IMR-90 (cell line): ENCODE results near the gene PPFIA1. TPM values are rescaled to one million over a fixed set of nuclear protein-coding genes. Genes with fewer than 3 reads are reported as not detected.

Experiments
- ATAC-seq: fragments of 200-7000 bp; cut with Tn5 transposase; 2 replicates; pipeline ENCODE4 v1.9.1; 2020; ENCODE audit warnings: low read depth, mild to moderate bottlenecking, moderate library complexity
- BruUV-seq: library from RNA; stranded (reverse); fragments of 400-500 nt; replicated peaks from 2 replicates; lab custom pipeline; 2021; lab: Mats Ljungman, UMichigan
- CTCF ChIA-PET: fragments of 300-600 bp; formaldehyde crosslinking; extraction: SDS; loops from one replicate; lab custom pipeline; 2021; ENCODE audit warnings: antibody characterized with exemption; lab: Yijun Ruan, JAX
- POLR2A ChIA-PET: fragments of 300-600 bp; sonication (Branson Sonifier 250); formaldehyde crosslinking; loops from one replicate; lab custom pipeline; 2022; ENCODE audit warnings: antibody characterized with exemption; ENCODE audit not compliant: unreplicated experiment; lab: Charles Lee
- DNase-seq: peaks from one replicate; pipeline ENCODE4 v3.0.0; 2013
- H2AFZ ChIP-seq: replicated peaks from 2 replicates; pipeline ENCODE3; 2013; ENCODE audit warnings: low read length, mild to moderate bottlenecking; ENCODE audit not compliant: poor library complexity
- H2AK5ac ChIP-seq: 2 replicates; pipeline ENCODE4 v1.6.1; 2013; ENCODE audit warnings: low read depth, low read length, inconsistent platforms
- H2AK9ac ChIP-seq: replicated peaks from 2 replicates; pipeline ENCODE3; 2013; ENCODE audit warnings: mild to moderate bottlenecking, low read depth, low read length, moderate library complexity; ENCODE audit not compliant: poor library complexity
- H2BK120ac ChIP-seq: 2 replicates; pipeline ENCODE4 v1.6.1; 2013; ENCODE audit warnings: low read depth, low read length, inconsistent platforms
- H2BK15ac ChIP-seq: 3 replicates; pipeline ENCODE4 v1.6.1; 2013; ENCODE audit warnings: low read depth, low read length, inconsistent platforms
- H2BK20ac ChIP-seq: 2 replicates; pipeline ENCODE4 v1.6.1; 2013; ENCODE audit warnings: low read depth, mild to moderate bottlenecking, inconsistent platforms, low read length, moderate library complexity
- H2BK5ac ChIP-seq: 2 replicates; pipeline ENCODE4 v1.6.1; 2013; ENCODE audit warnings: mild to moderate bottlenecking, low read depth, low read length, inconsistent platforms; ENCODE audit not compliant: poor library complexity, severe bottlenecking
- H3K14ac ChIP-seq: replicated peaks from 2 replicates; pipeline ENCODE4 v1.6.1; 2013; ENCODE audit warnings: low read depth, low read length, inconsistent platforms
- H3K18ac ChIP-seq: 2 replicates; pipeline ENCODE4 v1.6.1; 2013; ENCODE audit warnings: low read depth, low read length, control low read depth
- H3K23ac ChIP-seq: 2 replicates; pipeline ENCODE4 v1.6.1; 2013; ENCODE audit warnings: low read depth, low read length, inconsistent platforms
- H3K27ac ChIP-seq: 2 replicates; pipeline ENCODE4 v1.5.1; 2013; ENCODE audit warnings: mild to moderate bottlenecking, control low read depth, low read length; ENCODE audit not compliant: insufficient read depth
- H3K27me3 ChIP-seq: 2 replicates; pipeline ENCODE4 v1.6.1; 2013; ENCODE audit warnings: low read length; ENCODE audit not compliant: control insufficient read depth, insufficient read depth
- H3K36me3 ChIP-seq: 2 replicates; pipeline ENCODE4 v1.6.1; 2013; ENCODE audit warnings: low read length, mixed read lengths; ENCODE audit not compliant: control insufficient read depth, insufficient read depth
- H3K4ac ChIP-seq: 2 replicates; pipeline ENCODE4 v1.6.1; 2013; ENCODE audit warnings: low read depth, low read length, inconsistent platforms
- H3K4me1 ChIP-seq: 2 replicates; pipeline ENCODE4 v1.6.1; 2013; ENCODE audit warnings: low read length, mixed read lengths; ENCODE audit not compliant: control insufficient read depth, insufficient read depth
- H3K4me2 ChIP-seq: 2 replicates; pipeline ENCODE4 v1.6.1; 2013; ENCODE audit warnings: low read depth, mild to moderate bottlenecking, control low read depth, low read length, moderate library complexity
- H3K4me3 ChIP-seq: 2 replicates; pipeline ENCODE4 v1.5.1; 2013; ENCODE audit warnings: low read depth, mild to moderate bottlenecking, control low read depth, low read length, moderate library complexity; ENCODE audit not compliant: insufficient read depth
- H3K56ac ChIP-seq: 2 replicates; pipeline ENCODE4 v1.6.1; 2013; ENCODE audit warnings: low read length, inconsistent platforms; ENCODE audit not compliant: insufficient read depth; ENCODE audit errors: extremely low read depth
- H3K79me1 ChIP-seq, 2 experiments: 2 replicates each; pipeline ENCODE4 v1.6.1; 2013; ENCODE audit warnings: low read length in 2 of 2, inconsistent platforms in 1 of 2, low read depth in 1 of 2
- H3K9ac ChIP-seq: 2 replicates; pipeline ENCODE4 v1.6.1; 2013; ENCODE audit warnings: low read depth, low read length, control low read depth
- H3K9me1 ChIP-seq: 2 replicates; pipeline ENCODE4 v1.6.1; 2013; ENCODE audit warnings: low read length, inconsistent platforms; ENCODE audit not compliant: insufficient read depth
- H3K9me3 ChIP-seq: 2 replicates; pipeline ENCODE4 v1.6.1; 2013; ENCODE audit warnings: low read length; ENCODE audit not compliant: control insufficient read depth, insufficient read depth
- H4K20me1 ChIP-seq: 2 replicates; pipeline ENCODE4 v1.6.1; 2013; ENCODE audit warnings: low read length, inconsistent platforms; ENCODE audit not compliant: insufficient read depth
- H4K5ac ChIP-seq: 2 replicates; pipeline ENCODE4 v1.6.1; 2013; ENCODE audit warnings: mild to moderate bottlenecking, low read depth, low read length, control low read depth
- H4K8ac ChIP-seq, 2 experiments: 2 replicates each; pipeline ENCODE4 v1.6.1; 2013; ENCODE audit warnings: low read depth in 2 of 2, low read length in 2 of 2, control low read depth in 1 of 2, inconsistent platforms in 1 of 2
- H4K91ac ChIP-seq: 2 replicates; pipeline ENCODE4 v1.6.1; 2013; ENCODE audit warnings: low read depth, low read length, inconsistent platforms; ENCODE audit not compliant: insufficient read depth
- BHLHE40 ChIP-seq: fragments of 150-350 bp; IDR thresholded peaks from 2 replicates; pipeline ENCODE4 v1.6.1; 2016; ENCODE audit warnings: mild to moderate bottlenecking, low read depth, low read length
- CEBPB ChIP-seq: IDR thresholded peaks from 2 replicates; pipeline ENCODE4 v1.6.1; 2012; ENCODE audit warnings: low read depth, low read length, improper control_type of control experiment
- CHD1 ChIP-seq: IDR thresholded peaks from 2 replicates; pipeline ENCODE4 v1.6.1; 2012; ENCODE audit warnings: low read depth, low read length, improper control_type of control experiment
- CTCF ChIP-seq: conservative IDR thresholded peaks from 2 replicates; pipeline ENCODE4 v1.5.1; 2012; ENCODE audit warnings: mild to moderate bottlenecking, low read depth, low read length, improper control_type of control experiment
- MAFK ChIP-seq: IDR thresholded peaks from 2 replicates; pipeline ENCODE4 v1.6.1; 2012; ENCODE audit warnings: low read depth, low read length, improper control_type of control experiment
- MAZ ChIP-seq: IDR thresholded peaks from 2 replicates; pipeline ENCODE4 v1.6.1; 2012; ENCODE audit warnings: low read depth, mild to moderate bottlenecking, low read length, improper control_type of control experiment, moderate library complexity, borderline replicate concordance
- MXI1 ChIP-seq: IDR thresholded peaks from 2 replicates; pipeline ENCODE4 v1.6.1; 2012; ENCODE audit warnings: low read depth, mild to moderate bottlenecking, low read length, moderate library complexity, borderline replicate concordance
- NFE2L2 ChIP-seq: fragments of 150-350 bp; IDR thresholded peaks from 2 replicates; pipeline ENCODE4 v1.6.1; 2016; ENCODE audit warnings: low read depth, mild to moderate bottlenecking, low read length
- POLR2A ChIP-seq: IDR thresholded peaks from 2 replicates; pipeline ENCODE4 v1.6.1; 2012; ENCODE audit warnings: mild to moderate bottlenecking, low read depth, low read length
- RAD21 ChIP-seq: IDR thresholded peaks from 2 replicates; pipeline ENCODE4 v1.6.1; 2012; ENCODE audit warnings: low read length, improper control_type of control experiment
- RCOR1 ChIP-seq: IDR thresholded peaks from 2 replicates; pipeline ENCODE4 v1.6.1; 2012; ENCODE audit warnings: mild to moderate bottlenecking, low read length, improper control_type of control experiment; ENCODE audit not compliant: insufficient replicate concordance
- RFX5 ChIP-seq: IDR thresholded peaks from 2 replicates; pipeline ENCODE4 v1.8.0; 2012; ENCODE audit warnings: low read depth, mild to moderate bottlenecking, low read length, moderate library complexity
- SMC3 ChIP-seq: fragments of 150-350 bp; IDR thresholded peaks from 2 replicates; pipeline ENCODE4 v1.6.1; 2016; ENCODE audit warnings: low read depth, mild to moderate bottlenecking, antibody characterized with exemption, low read length, moderate library complexity
- WGBS, 2 experiments: methylation state at CpG; one replicate each; pipeline versions ENCODE4 v1.1.5 to v1.1.7; 2013; ENCODE audit warnings: missing lambda C conversion rate in 2 of 2; ENCODE audit not compliant: insufficient read length in 1 of 2; ENCODE audit errors: extremely low coverage in 2 of 2; 5-methylcytosine and 5-hydroxymethylcytosine counted together
- dilution Hi-C: fragments of 300-500 bp; cut with HindIII; formaldehyde crosslinking; loops from one replicate; pipeline ENCODE4 v1.14.3; 2018; ENCODE audit warnings: low sequenced_read_pairs; ENCODE audit not compliant: unreplicated experiment
- in situ Hi-C: fragments of 300-500 bp; cut with MboI; formaldehyde crosslinking; loops from 3 replicates; pipeline ENCODE4 v1.14.3; 2019; ENCODE audit warnings: low sequenced_read_pairs, inconsistent platforms, mixed read lengths
- intact Hi-C: fragments of 100-400 bp; cut with micrococcal nuclease; formaldehyde crosslinking; loops from 2 replicates; pipeline ENCODE4 v1.10.0; 2022
- polyA plus RNA-seq, 3 experiments: library from polyadenylated mRNA; depleted of rRNA; stranded (reverse); fragments of >200 nt; gene quantifications; 2 replicates each; pipeline ENCODE4 v1.2.3, GENCODE V29; 2012; ENCODE audit warnings: low replicate concordance in 1 of 3
- total RNA-seq: library from RNA; depleted of rRNA; stranded (reverse); fragments of >200 nt; gene quantifications from 2 replicates; pipeline ENCODE4 v1.2.3, GENCODE V29; 2012
- TF ChIP-seq, protein P1 (sequence below): fragments of 150-350 bp; IDR thresholded peaks from 2 replicates; pipeline ENCODE4 v1.6.1; 2017; ENCODE audit warnings: mild to moderate bottlenecking, antibody characterized with exemption, low read length, low read depth
- TF ChIP-seq, protein P2 (sequence below): fragments of 150-350 bp; IDR thresholded peaks from 2 replicates; pipeline ENCODE4 v1.6.1; 2016; ENCODE audit warnings: low read depth, mild to moderate bottlenecking, low read length, moderate library complexity, borderline replicate concordance

Gene PPFIA1
- total and polyA plus RNA-seq, 2 of the 4 experiments (the other 2 are of a cell fraction) = 25.6 to 37.2 TPM

DNA sequence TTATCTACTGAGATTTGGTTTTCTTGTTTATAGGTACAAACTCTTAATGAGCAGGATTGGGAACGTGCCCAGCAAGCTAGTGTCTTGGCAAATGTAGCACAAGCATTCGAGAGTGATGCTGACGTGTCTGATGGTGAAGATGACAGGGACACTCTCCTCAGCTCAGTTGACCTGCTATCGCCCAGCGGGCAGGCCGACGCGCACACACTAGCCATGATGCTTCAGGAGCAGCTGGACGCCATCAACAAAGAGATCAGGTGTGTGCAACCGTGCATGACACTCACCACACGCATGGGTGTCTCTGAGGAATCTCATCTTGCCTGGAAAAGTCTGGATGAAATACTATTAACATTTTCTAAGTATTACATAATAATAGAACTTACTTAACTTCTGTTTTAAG is 73.1 kb downstream of the PPFIA1 start:
- H4K20me1 ChIP-seq = 0 out of 2 replicates have a peak, but pooled peaks cover 2% of the 10 kb centered on the region
- no peak overlapping the region for H4K91ac ChIP-seq
- H3K56ac ChIP-seq = no peak overlapping the region
- H3K9ac ChIP-seq = no peak overlapping the region
- ChIA-PET CTCF (no interaction called here), POLR2A (no interaction called here)
- H2BK20ac ChIP-seq = no peak overlapping the region
- H3K9me1 ChIP-seq = 0 out of 2 replicates have a peak, but pooled peaks cover 8% of the 10 kb centered on the region
- no peak overlapping the region for H3K14ac ChIP-seq
- H3K27ac ChIP-seq = no peak overlapping the region
- H2BK15ac ChIP-seq = no peak overlapping the region
- H2AK9ac ChIP-seq = no peak overlapping the region
- dilution Hi-C loops = no loop called here
- H2BK5ac ChIP-seq = no peak overlapping the region
- H2BK120ac ChIP-seq = no peak overlapping the region
- no peaks in the 10 kb centered on the region for H3K9me3 ChIP-seq
- H3K23ac ChIP-seq = no peak overlapping the region
- H2AFZ ChIP-seq = no peak overlapping the region
- no peak overlapping the region for H4K8ac ChIP-seq
- H3K4me1 ChIP-seq = no peaks in the 10 kb centered on the region
- H3K4me2 ChIP-seq = no peak overlapping the region
- no peak overlapping the region for H3K4me3 ChIP-seq
- 73% methylated on average over 3 of the region's 11 CpGs; no CpG with 5 or more reads in 1 of the 2 experiments for WGBS, 2 experiments
- H3K79me1 ChIP-seq = peaks cover 0 to 4% of the 10 kb centered on the region in 2 experiments; a peak in 2 of 4 replicates
- intact Hi-C loops = no loop called here
- in situ Hi-C loops = no loop called here
- H3K36me3 ChIP-seq = peaks cover 51% of the 10 kb centered on the region
- no peak overlapping the region for H4K5ac ChIP-seq
- DNase-seq (no peak), ATAC-seq (no peak)
- no TSS peak for BruUV-seq
- TF ChIP-seq, protein P1, sequence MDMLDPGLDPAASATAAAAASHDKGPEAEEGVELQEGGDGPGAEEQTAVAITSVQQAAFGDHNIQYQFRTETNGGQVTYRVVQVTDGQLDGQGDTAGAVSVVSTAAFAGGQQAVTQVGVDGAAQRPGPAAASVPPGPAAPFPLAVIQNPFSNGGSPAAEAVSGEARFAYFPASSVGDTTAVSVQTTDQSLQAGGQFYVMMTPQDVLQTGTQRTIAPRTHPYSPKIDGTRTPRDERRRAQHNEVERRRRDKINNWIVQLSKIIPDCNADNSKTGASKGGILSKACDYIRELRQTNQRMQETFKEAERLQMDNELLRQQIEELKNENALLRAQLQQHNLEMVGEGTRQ = no peak
- TF ChIP-seq MAFK (no peak), MXI1 (no peak), MAZ (no peak), RFX5 (no peak), CTCF (no peak), BHLHE40 (no peak), CEBPB (no peak), POLR2A (no peak), NFE2L2 (no peak), RCOR1 (no peak), CHD1 (no peak), RAD21 (no peak), SMC3 (no peak)
- TF ChIP-seq, protein P2, sequence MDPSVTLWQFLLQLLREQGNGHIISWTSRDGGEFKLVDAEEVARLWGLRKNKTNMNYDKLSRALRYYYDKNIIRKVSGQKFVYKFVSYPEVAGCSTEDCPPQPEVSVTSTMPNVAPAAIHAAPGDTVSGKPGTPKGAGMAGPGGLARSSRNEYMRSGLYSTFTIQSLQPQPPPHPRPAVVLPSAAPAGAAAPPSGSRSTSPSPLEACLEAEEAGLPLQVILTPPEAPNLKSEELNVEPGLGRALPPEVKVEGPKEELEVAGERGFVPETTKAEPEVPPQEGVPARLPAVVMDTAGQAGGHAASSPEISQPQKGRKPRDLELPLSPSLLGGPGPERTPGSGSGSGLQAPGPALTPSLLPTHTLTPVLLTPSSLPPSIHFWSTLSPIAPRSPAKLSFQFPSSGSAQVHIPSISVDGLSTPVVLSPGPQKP = no peak
- H3K27me3 ChIP-seq = no peaks in the 10 kb centered on the region
- no peak overlapping the region for H2AK5ac ChIP-seq
- H3K18ac ChIP-seq = no peak overlapping the region
- H3K4ac ChIP-seq = no peak overlapping the region
